ENCODE results near the gene KCTD17.

DNA sequence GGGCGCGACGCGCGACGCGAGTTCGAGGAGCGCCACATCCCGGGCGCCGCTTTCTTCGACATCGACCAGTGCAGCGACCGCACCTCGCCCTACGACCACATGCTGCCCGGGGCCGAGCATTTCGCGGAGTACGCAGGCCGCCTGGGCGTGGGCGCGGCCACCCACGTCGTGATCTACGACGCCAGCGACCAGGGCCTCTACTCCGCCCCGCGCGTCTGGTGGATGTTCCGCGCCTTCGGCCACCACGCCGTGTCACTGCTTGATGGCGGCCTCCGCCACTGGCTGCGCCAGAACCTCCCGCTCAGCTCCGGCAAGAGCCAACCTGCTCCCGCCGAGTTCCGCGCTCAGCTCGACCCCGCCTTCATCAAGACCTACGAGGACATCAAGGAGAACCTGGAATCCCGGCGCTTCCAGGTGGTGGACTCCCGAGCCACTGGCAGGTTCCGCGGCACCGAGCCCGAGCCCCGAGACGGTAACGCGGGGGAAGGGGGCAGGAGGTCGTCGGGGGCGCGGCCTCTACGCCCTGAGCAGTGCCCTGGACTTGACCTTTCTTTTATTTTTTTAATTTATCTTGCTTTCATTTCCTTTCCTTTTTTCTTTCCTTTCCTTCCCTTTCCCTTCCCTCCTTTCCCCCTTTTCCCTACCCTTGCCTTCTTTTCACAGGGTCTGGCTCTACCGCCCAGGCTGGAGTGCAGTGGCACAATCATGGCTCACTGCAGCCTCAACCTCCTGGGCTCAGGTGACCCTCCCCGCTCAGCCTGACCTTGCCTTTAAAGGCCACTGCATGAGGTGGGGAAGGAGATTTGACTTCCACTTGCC is 27.0 kb upstream of the KCTD17 start:
- no peak for TF ChIP-seq EZH2 (IDR thresholded peaks at IDR 0.05; ENCODE audit: low read depth)
- TF ChIP-seq, protein P1, sequence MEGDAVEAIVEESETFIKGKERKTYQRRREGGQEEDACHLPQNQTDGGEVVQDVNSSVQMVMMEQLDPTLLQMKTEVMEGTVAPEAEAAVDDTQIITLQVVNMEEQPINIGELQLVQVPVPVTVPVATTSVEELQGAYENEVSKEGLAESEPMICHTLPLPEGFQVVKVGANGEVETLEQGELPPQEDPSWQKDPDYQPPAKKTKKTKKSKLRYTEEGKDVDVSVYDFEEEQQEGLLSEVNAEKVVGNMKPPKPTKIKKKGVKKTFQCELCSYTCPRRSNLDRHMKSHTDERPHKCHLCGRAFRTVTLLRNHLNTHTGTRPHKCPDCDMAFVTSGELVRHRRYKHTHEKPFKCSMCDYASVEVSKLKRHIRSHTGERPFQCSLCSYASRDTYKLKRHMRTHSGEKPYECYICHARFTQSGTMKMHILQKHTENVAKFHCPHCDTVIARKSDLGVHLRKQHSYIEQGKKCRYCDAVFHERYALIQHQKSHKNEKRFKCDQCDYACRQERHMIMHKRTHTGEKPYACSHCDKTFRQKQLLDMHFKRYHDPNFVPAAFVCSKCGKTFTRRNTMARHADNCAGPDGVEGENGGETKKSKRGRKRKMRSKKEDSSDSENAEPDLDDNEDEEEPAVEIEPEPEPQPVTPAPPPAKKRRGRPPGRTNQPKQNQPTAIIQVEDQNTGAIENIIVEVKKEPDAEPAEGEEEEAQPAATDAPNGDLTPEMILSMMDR (conservative IDR thresholded peaks at IDR 0.05), result no peak

All from PC-9 (cell line).